BJ (cell line): ENCODE measurements around the gene ACOX3. TPM values are rescaled to one million over a fixed set of nuclear protein-coding genes. Genes with fewer than 3 reads are reported as not detected.

Source experiments
- CTCF ChIA-PET: fragments of 350-600 bp; formaldehyde crosslinking; extraction: SDS; loops from one replicate; lab custom pipeline; 2021; ENCODE audit warnings: antibody characterized with exemption, inconsistent platforms; lab: Yijun Ruan, JAX
- POLR2A ChIA-PET: fragments of 300-600 bp; sonication (Branson Sonifier 250); formaldehyde crosslinking; extraction: SDS; loops from one replicate; lab custom pipeline; 2021; ENCODE audit warnings: antibody characterized with exemption; lab: Charles Lee
- DNase-seq: peaks from one replicate; pipeline ENCODE4 v3.0.0-alpha.2; 2011; ENCODE audit warnings: low read depth
- H3K27me3 ChIP-seq: 2 replicates; pipeline ENCODE4 v1.6.0; 2011; ENCODE audit warnings: low read length; ENCODE audit not compliant: control insufficient read depth, insufficient read depth
- H3K36me3 ChIP-seq: 2 replicates; pipeline ENCODE4 v1.5.1; 2011; ENCODE audit warnings: low read length; ENCODE audit not compliant: control insufficient read depth, insufficient read depth
- H3K4me3 ChIP-seq: 2 replicates; pipeline ENCODE4 v1.5.1; 2011; ENCODE audit warnings: low read depth, mild to moderate bottlenecking, control low read depth, low read length
- CTCF ChIP-seq: IDR thresholded peaks from 2 replicates; pipeline ENCODE4 v1.5.1; 2011; ENCODE audit warnings: low read depth, mild to moderate bottlenecking, control low read depth, inconsistent platforms, low read length, moderate library complexity; ENCODE audit not compliant: insufficient read depth
- polyA plus RNA-seq: library from polyadenylated mRNA; depleted of rRNA; stranded (reverse); fragments of >200 nt; gene quantifications from 2 replicates; pipeline ENCODE4 v1.2.3, GENCODE V29; 2011

The ACOX3 gene
- polyA plus RNA-seq, 1 experiment: 10.2 TPM

GRCh38 chr4:8333726-8334460, 106.6 kb downstream of the ACOX3 start:
- no peaks in the 10 kb centered on the region; the same call in 1 of the 2 replicates for H3K27me3 ChIP-seq
- TF ChIP-seq CTCF: no peak
- CTCF ChIA-PET: interaction anchor here (0.6 to 1.1 kb wide), 3 partner anchors 31 to 694 kb away, joined by 3 read pairs; no protein-coding TSS in a partner anchor
- no peak overlapping the region for H3K4me3 ChIP-seq
- no peak for DNase-seq
- POLR2A ChIA-PET: no interaction called here
- H3K36me3 ChIP-seq: no peaks in the 10 kb centered on the region

GRCh38 chr4:8332891-8333331, 107.6 kb downstream of the ACOX3 start:
- DNase-seq: no peak
- no peak overlapping the region for H3K4me3 ChIP-seq
- ChIA-PET POLR2A (no interaction called here), CTCF (interaction anchor here (1.1 kb wide), 1 partner anchor 32 kb away, joined by 3 read pairs; no protein-coding TSS in a partner anchor)
- no peaks in the 10 kb centered on the region; the same call in 1 of the 2 replicates for H3K27me3 ChIP-seq
- H3K36me3 ChIP-seq: no peaks in the 10 kb centered on the region
- no peak for TF ChIP-seq CTCF

GRCh38 chr4:8332038-8332857, 108.3 kb downstream of the ACOX3 start:
- Histone ChIP-seq H3K36me3 (no peaks in the 10 kb centered on the region), H3K27me3 (no peaks in the 10 kb centered on the region; the same call in 1 of the 2 replicates), H3K4me3 (no peak overlapping the region)
- ChIA-PET POLR2A (no interaction called here), CTCF (interaction anchor here (0.9 kb wide), 1 partner anchor 10 kb away, joined by 3 read pairs; no protein-coding TSS in a partner anchor)
- DNase-seq: no peak
- no peak for TF ChIP-seq CTCF

GRCh38 chr4:8331575-8331955, 109.0 kb downstream of the ACOX3 start:
- Histone ChIP-seq H3K4me3 (no peak overlapping the region), H3K27me3 (no peaks in the 10 kb centered on the region; the same call in 1 of the 2 replicates), H3K36me3 (no peaks in the 10 kb centered on the region)
- no peak for TF ChIP-seq CTCF
- no peak for DNase-seq
- CTCF ChIA-PET: interaction anchor here (0.9 kb wide), 1 partner anchor 11 kb away, joined by 3 read pairs; no protein-coding TSS in a partner anchor
- POLR2A ChIA-PET: no interaction called here
